NCI-H460 (cell line): ENCODE measurements around the gene NGF. TPM values are rescaled to one million over a fixed set of nuclear protein-coding genes. Genes with fewer than 3 reads are reported as not detected.

Experiments
- DNase-seq: peaks from one replicate; pipeline ENCODE4 v3.0.0-alpha.2; 2016; ENCODE audit warnings: low read depth; ENCODE audit errors: extremely low read depth
- total RNA-seq: library from RNA; depleted of rRNA; stranded (reverse); fragments of >200 nt; shearing (Covaris generic); gene quantifications from 2 replicates; pipeline ENCODE4 v1.2.3, GENCODE V29; 2014

The NGF gene
- total RNA-seq, 1 experiment from 2014 or later: 1.6 TPM

DNA sequence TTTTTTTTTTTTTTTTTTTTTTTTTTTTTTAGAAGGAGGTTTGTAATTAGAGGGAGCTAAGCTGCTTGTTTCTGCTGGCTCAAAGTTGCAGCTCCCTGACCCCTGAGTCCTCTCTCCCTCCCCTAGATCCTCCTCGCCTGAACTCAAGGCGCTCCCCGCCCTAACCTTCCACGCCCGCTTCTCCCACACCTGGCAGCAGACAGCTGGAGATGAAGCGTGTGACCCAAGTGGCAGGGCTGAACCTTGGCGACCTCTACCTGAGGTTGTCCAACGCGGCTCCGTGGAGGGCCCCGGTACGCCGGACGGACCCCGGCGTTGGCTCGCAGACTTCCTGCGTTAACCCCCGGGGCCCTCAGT, 795 bp downstream of the NGF start:
- no peak for DNase-seq

DNA sequence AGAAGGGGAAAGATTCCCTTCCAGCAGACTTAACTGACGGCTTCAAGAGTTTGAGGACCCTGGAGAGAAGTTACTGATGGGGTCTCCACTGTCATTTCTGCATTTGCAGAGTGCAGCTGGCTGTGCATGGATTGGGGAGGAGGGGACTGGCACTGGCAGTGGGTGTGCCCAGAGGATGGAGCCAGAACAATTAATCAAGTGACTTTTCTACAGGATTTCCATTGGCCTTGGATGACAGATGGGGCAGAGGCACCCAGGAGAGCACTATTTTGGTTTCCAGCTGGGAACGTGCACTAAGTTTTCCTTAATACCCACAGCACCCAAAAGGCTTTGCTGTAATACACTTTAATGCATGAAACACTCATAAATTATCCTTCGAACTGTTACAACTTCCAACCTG, 1.3 kb downstream of the NGF start:
- DNase-seq: no peak

DNA sequence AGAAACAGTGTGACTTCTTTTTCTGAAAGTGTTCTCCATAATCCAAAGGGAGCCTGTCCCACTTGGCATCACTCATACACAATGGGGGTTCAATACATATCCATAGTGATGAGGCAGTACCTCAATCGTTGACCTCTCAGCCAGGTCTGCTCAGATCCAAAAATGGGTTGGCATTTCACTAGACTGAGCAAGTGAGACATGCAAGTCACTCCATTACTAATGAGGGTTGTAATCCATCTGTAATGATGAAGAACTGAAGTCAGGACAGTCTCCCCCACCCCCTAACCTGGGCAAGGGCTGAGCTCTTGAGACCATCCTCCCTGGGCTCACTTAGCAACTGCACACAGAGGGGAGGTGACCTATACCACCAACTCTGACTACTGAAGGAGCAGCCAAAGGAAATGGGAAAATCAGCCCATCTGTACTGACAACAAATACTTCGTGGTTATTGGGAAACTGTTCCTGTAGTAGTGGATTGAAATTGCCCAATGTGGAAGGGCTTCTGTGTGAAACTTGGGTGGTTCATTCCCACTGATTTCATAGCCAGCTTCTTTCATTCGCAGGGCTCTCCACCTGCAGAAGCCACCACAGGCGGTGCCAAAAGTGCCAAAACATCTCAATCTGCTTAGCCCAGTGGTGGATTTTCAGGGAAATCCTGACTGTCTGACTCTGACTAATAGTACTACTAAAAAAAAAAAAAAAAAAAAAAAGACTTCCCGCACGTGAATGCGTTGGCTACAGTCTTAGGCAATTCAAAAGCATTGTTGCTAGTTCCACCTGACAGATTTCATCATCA, 5.0 kb downstream of the NGF start:
- DNase-seq: no peak

DNA sequence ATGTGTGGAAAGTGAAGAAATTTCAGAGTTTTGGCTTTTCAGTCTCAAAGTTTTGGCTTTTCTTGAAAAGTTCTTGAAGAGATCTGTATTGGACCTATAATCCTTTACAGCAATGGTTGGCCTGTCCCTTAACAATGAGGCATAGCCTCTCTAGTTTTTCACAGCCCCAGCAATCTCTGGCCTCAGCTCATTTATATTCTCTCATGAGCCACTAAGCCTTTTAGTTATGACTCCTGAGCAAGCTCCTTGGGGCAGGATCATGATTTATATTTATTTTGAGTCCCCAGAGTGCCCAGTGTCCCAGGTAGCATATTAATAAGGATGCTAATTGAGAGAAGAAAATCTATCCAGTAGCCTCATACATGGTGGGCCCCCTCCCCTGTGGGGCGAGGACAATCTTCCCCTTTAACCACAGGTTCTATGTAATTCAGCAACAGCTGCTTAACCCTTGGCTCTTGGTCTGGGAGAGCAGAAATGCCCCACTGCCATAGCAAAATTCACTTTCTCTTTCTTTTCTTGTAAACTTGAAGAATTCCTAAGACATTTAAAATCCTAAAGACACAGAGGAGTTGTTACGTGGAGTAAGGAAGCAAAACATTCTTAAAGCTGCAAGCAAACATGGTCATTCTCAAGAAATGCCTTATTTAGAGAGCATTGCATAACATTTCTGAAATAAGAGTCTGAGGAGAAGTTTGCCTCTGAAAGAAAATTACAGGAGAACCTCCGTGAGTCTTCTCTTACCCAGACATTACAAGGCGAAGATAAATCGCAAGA, 6.3 kb downstream of the NGF start:
- DNase-seq: no peak

DNA sequence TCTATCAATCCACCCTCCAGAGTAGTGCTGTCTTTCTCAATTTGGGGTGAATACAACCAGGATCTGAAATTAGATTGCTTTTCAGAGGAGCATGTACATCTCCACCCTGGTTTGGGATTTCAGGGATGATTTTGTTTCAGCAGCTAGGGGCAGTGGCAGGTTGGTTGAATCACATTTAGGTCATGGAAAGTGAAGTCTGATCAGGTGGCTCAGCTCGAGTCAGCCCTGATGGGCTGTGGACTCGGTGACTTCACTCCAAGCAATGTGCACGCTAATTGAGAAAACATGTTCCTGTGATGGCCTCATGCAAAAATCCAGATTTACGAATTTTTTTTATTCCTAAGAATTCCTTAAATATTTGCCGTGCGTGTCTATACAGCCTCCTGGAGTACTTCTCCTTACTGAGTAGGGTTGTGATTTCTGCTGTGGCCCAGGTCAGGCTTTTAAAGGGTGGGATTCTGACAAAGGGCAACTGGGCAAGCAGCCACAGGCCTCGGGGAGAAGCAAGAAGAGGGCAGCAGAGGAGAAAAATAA, 7.5 kb downstream of the NGF start:
- no peak for DNase-seq

DNA sequence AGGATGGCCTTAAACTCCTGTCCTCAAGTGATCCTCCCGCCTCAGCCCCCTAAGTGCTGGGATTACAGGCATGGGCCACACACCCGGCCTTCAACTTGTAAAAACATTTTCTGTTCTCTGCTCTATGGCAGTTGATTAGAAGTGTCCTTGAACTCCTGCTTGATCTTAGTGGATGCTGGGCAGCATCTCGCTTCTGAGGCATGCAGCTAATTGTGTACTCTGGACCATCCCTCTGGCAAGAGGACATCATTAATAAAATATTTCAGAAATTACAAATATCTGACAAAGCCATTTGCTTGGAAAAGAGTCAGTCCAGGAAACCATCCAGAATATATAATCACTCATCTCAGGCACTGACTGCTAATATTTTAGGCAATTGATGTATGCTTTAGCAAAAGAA, 8.1 kb downstream of the NGF start:
- DNase-seq: no peak

DNA sequence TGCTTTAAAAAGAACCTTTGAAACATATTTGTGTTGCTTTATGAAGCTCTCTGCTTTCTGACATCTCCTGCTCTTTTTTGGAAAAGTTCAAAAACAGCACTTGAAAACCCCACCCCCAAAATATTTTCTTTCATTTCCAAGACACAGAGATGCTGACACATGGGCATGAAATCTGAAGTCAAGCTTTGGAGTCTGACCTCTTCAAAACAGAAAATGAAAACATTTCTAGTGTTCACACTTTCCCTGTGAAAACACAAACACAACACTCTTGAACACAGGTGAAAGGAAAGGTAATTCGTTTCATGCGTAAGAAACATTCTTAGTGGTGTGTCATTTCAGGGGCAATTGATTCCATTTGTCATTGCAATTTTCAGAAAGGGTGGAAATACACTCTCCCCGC, 10.8 kb downstream of the NGF start:
- no peak for DNase-seq

DNA sequence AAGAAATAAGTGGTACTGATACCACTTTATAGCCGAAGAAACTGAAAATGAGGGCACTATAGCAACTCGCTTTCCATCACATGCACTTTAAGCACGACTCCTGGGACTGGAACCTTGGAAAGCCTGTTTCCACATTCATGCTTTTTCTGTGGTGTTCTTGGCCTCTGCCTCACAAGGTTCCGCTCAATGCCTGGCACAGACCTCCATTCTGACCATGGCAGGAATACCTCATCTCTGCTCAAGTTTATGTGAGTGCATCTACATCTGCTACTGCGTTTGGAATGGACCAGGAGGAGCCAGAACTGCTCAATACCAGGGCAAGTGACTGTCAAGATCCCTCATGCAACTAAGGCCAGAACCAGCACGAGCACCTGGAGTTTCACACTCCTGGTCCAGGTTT, 11.6 kb downstream of the NGF start:
- DNase-seq: no peak

DNA sequence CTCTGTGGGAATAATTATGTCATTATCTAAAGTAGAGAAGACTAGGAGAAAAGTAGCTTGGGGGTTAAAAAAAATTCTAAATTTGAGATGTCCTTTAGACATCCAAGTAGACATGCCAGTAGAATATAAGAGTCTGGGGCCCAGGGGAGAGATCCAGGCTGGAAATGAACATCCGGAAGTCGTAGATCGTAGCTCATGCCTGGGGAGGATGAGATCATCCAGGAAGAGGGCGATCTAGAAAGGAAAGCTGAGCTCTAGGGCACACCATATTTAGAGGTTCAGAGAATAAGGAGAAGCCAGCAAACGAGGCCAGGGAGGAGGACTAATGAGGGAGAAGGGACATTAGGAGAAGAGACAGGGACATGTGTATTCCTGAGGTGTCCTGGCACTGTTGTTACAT, 12.2 kb downstream of the NGF start:
- no peak for DNase-seq

DNA sequence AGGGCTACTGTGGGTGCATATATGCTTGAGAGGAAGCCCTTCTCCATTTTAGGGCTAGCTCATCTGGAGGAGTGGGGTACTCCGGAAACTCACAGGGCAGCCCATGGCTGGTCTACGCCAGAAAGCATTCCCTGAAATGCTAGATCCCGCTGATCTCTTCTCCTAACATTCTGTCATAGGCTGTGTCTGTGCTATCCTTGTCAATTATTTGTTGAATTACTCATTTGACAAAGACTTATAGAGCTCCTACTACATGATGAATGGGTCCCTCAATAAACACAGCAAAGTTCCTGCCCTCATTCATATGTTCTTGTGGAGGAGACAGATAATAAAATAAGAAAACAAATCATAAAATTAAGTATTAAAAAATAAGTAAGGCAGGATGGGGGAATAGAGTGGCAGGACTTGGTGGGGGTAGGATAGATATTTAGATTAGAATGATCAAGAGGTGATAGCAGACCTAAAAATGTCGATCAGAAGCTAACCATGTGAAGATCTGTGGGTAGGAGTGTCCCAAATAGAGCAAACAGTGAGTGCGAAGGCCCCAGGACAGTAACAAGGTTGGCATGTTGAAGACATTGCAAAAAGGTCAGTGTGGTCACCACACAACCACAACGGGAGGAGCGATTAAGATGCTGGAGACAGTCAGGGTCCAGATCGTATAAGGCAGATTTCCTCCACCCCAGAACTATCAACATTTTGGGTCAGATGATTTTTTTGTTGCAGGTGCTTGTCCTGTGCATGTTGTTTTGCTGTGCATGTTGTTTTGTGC, 13.2 kb downstream of the NGF start:
- DNase-seq: no peak

DNA sequence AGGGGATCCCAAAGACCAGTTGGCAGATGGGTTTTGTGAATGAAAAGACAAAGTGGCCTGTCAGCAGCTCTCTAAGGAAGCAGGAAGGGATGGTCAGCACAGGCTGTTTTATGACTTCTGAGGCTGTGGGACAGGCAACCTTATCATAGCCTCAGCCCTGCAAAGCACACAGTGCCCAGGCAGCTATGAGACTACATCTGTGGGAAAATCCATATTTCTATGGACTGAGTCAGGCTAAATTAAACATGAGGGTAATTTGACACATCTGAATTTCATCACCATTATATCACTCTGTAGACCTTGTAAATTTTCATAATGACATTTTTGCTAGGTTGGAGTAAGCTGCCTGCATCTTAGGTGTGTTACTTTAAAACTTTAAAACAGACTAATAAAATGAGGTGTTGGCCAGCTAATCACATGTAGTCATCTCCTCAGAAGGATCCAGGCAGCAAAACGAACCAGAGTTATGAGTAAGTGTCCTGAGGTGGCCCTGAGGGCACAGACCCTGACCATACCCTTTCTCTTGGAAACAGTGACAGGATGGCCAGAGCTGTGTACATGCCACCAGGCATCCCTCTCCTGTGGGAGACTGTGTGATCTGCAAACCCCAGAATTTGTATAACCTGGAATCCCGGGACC, 14.6 kb downstream of the NGF start:
- no peak for DNase-seq

DNA sequence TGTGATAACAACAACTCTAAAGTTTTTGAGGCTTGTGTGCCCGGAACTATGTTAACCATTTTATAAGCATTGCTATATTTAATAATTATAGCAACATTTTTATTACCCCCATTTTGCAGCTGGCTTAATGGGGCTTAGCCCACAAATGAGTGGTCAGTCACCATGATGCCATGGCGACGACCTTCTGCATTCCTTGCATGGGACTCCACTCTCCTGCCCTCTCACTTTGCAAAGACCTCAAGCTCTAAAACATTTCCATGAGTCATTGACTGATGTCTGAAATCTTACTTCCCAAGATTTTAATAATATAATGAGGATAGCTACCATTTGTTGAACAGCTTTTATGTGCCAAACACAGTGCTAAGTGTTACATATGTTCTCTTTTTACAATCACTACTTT, 15.4 kb downstream of the NGF start:
- DNase-seq: no peak

DNA sequence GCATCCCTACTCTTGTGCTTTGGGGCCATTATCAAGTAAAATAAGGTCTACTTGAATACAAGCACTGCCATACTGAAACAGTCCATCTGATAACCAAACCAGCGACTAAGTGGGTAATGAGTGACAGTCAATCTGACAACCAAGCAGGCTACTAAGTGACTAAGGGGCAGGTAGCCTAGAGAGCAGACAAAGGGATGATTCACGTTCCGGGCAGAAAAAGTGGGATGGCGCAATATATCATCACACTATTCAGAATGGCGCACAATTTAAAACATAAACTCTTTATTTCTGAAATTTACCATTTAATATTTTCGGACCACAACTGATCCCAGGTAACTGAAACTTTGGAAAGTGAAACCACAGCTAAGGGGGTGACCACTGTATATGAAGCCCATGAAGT, 17.7 kb downstream of the NGF start:
- no peak for DNase-seq

DNA sequence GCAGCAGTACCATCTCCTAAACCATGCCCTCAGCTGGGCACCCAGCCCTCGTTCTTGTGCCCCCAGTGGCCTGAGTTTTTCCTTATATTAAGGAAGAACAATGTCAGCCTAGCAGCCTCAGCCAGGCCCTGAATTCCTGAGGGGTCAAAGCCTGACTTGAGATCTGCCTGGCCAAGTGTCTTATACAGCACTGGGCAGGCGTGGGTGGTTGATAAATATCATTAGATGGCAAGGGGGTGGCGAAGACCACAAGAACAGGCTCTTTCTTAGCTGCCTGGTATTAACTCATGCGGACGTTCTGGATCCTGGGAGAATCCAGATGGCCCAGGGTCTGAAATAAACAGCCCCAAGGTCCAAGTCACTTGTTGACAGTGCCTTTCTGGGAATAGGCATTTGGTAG, 18.3 kb downstream of the NGF start:
- no peak for DNase-seq

DNA sequence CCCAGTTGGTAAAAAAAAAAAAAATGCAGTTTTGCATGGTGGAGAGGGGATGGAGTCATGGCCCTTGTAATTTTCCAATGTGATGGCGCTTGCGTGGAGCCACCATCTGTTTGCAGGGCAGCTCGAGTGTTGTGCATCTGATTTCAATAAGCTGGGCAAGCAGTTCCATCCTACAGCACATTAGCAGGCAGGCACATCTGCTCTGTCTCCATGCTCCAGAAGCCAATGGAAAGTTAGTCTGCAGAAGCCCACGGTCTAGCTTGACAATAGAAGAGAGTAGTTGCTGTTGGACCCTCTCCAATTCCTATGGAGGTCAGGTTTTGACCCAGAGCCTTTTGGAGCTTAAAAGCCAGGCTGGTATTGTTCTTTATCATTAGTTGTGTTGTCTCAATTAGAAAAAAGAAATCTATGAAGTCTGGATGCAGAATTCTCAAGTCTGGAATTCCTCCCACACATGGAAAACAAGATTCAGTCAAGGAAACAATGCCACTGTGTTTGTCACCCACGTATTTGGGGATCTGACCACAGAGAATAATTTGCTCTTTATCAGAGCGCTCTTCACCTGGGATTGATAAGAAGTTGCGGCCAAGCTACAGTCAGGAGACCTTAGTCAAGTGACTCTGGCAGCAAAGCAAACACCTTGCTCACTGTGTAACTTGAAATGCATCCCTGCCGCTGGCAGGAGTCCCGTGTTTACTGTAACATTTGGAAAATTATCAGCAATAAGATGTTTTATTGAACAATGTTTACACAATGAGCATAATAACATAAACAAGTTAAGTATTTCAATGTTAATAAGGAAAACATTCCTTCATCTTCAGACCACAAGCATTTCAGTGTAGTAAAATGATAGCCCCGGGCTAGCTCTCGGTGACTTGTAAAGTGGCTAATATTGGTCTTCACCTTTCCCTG, 20.7 kb downstream of the NGF start:
- DNase-seq: no peak

DNA sequence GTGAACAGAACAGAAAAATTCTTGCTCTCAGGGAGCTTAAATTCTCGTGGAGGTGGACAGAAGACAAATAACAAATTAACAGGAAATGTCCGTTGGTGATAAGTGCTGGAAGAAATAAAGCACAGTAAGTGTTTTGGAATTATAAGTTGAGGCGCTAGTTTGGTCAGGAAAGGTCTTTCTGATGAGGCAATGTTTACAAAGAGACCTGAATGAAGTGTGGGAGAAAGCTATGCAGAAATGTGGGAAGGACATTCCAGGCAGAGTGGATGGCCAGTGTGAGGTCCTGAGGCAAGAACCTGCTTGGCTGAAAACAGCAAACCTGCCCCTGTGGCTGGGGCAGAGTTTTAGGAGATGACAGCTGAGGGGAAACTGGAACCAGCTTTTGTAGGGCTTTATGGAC, 23.3 kb downstream of the NGF start:
- no peak for DNase-seq

DNA sequence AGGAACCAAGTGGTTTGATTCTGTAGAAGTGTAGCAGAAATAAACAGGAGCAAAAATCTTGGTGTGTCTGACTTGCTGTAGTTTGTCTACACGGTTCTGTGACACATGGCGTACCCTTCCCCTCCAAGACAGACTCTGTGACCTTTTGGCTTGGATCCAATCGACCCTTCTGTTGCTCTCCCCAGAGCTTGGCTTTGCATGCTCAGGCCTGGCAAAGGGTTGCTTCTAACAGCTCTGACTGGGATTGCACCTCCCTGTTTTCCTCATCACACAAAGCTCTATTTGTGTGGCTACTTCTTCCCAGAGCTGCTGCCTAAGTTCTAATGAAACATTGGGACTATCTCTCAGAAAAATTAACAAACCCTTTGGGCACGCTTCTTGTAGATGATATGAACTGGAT, 24.0 kb downstream of the NGF start:
- DNase-seq: no peak

DNA sequence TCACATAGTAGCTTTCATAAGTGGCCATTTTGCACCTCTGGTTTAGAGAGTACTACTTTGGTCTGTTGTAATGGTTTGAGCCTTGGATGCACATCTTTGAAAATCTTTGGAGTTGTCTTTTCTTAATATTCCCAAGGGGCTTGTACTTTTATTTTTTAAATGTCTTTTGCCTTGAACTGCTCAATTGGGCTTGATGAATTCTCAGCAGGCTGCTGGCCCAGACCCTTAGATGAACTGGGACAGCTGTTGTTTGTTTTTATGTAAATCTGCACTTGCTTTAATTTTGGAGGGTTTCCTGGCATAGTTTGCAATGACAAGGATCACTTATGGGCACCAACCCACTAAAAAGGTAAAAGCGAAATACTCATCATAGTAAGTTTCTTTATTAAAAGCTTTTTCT, 24.9 kb downstream of the NGF start:
- DNase-seq: no peak

DNA sequence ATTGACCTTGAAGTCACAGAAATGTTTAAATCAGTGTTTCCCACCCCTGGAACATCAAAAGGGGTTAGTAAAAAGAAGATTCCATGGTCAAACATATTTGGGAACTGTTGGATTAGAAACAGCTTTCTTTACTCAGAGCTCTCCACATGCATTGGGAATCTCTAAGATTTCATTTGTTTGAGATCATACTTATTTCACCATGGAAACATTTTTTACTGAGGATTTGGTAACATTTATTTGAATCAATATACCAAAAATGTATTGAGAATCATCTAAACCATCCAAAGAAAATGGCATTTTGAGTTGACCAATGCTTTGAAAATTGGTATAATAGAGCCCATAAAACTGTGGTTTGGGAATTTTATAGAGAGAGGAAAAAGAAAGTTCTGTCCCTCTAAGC, 25.3 kb downstream of the NGF start:
- DNase-seq: no peak

DNA sequence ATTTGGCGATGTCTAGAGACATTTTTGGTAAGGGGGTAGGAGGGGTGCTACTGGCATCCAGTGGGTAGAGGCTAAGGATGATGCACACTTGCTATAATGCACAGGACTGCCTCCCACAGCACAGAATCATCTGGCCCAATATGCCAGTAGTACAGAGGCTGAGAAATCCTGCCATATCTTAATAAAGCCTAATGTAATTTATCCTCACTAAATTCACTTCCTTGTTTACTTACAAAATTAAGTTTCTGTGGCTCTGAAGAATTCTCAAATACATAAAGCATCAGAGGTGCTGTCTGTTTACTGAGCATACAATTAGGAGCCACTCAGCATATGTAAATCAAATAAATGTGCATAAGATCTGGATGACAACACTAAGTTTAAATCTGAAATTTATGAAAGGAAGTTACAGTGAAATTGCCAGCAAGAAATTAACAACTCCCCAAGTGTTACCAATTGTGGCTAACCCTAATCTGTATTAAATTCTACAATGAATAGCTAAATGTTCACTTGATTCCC, 26.5 kb downstream of the NGF start:
- DNase-seq: no peak
